Measurements from ENCODE around the gene AFMID.
"Not testable (repeated sequence)": the region's sequence is repeated elsewhere in the genome, so short reads cannot be mapped to it uniquely, and the experiment has no call there.

AFMID gene

DNA sequence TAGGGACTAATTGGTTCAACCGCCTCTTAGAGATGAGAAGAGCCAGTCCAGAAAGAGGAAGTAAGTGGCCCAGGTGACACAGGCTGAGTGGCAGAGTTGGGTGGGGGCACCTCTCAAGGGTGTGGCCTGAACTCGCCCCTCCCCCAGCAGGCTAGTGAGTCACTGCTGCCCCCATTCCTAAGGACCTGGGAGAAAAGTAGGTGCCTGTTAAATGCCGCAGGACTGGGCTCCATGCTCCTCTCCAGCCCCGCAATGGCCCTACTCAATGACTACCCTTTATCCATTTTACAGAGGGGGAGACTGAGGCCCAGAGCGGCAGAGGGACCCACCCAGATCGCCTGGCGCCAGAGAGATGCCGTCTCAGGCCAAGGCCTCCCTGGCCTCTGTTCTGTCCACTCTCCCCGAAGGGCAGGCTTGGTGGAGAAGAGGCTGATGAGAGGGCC is 52.3 kb downstream of the AFMID start:
- no peak for FAIRE-seq

DNA sequence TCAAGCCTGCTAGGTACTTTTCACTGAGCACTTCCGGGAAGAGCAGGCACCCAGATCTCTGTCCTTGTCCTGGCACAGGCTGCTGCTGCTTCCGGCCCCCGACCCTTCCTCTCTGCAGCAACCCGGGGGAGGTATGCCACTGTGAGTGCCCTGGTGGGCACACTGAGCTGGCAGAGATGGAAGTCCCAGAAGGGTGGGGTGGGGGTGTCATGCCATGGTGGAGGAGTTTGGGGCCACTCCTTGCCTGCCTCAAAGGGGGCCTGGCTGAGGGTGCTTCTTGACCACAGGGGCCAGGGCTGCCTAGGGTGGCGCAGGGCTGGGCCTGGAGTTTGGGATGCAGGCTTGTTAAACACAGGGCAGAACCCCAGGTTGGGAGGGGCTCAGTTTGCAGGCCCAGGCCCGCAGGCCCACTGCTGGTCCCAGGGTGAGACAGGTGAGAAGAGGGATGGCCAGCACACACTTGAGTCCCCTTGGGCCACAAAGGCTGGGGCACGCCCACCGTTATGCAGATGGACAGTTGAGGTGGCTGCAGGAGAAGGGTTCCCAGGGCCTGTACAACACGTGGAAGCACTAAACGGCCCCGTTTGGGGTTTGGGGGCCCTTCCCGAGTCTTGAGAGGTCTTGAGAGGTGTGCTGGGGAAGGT is 53.0 kb downstream of the AFMID start:
- FAIRE-seq, result no peak

DNA sequence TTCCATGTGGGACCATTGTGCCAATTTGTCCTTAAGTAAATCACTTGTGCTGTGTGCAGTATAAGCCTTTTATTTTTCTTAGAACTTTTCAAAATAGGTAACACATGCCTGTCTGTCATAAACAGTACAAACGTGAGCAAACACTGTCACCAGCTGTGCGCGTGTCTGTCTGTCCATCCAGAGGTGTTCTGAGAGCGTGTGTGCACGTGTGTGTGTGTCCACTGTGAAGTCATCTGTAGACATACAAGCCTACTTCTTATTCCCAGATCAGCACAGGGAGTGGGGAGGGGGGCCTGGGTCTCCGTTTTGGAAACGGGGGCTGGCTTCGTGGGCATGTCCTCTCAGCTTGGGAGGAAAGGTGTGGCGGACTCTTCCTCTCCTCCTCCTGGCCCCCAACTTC is 53.7 kb downstream of the AFMID start:
- no peak for FAIRE-seq

DNA sequence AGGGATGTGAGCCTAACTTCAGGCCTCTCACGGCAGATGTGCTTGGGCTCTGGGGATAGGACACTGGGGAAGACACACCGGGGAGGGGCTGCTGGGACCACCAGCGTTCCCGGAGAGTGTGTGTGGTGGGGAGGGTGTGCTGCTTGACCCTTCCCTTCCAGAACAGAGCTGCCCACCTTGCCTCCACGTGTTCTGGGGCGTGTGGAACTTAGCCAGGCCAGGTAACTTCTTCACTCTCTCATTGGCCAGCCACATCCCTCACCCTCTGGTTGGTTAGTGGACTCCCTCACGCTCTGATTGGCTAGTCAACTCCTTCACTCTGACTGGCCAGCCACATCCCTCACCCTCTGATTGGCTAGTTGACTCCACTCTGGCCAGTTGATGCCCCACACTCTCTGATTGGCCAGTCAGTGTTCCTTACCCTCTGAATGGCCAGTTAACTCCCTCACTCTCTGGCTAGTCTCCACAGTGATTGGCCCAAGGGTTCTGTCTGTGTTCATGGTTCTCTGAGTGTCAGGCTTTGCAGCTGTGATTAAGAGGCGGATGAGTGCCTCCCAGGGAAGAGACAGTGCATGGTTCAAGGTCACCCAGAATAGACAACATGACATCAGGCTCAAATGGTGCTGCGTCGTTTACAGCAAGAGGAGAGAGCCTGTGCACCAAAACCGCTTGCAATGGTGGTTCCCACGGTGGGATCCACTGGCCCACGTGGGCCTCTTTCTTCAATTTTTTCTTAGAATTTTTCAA is 54.3 kb downstream of the AFMID start:
- FAIRE-seq, result no peak

DNA sequence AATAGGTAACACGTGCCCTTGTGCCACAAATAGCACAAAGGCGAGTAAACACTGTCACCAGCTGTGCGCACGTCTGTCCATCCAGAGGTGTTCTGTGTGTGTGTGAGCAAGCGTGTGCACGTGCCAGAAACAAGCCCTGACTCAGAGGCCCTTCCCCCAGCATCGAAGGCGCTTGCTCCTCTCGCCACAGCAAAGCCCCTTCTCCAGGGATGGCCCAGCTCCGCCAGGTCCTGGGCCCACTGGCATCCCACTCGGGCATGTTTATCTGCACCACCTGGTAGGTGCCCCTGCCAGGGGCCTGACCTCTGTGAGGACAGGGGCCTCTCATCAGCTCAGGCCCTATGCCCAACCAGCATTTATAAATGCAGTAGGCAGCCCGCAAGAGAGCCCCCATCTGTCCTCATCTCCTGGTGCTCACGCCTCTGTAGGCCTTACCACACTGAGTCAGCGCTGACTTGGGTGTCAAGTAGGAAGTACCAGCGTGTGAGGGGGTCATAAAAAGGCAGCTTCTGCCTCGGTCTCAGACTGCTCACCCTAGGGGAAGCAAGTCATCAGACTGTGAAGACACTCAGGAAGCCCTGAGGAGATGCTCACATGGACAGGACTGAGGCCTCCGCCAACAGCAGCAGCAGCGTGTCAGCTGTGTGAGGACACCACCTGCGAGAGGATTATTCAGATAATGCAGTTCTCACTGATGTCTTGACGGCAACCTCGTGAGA is 55.0 kb downstream of the AFMID start:
- FAIRE-seq, result no peak

DNA sequence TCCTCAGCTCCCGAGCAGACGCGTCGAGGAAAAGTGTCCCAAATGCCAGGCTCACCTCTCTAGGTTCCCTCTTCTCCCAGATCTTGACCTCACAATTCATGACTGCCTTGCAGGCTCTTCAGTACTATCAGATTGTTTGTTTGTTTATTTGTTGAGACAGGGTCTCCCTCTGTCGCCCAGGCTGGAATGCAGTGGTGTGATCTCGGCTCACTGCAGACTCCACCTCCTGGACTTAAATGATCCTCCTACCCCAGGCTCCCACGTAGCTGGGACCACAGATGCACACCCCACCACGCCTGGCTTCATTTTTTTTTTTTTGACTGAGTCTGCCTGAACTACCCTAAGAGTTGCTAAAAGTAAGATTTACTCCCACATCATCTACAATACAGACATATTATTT is 60.1 kb downstream of the AFMID start:
- FAIRE-seq, result no peak

DNA sequence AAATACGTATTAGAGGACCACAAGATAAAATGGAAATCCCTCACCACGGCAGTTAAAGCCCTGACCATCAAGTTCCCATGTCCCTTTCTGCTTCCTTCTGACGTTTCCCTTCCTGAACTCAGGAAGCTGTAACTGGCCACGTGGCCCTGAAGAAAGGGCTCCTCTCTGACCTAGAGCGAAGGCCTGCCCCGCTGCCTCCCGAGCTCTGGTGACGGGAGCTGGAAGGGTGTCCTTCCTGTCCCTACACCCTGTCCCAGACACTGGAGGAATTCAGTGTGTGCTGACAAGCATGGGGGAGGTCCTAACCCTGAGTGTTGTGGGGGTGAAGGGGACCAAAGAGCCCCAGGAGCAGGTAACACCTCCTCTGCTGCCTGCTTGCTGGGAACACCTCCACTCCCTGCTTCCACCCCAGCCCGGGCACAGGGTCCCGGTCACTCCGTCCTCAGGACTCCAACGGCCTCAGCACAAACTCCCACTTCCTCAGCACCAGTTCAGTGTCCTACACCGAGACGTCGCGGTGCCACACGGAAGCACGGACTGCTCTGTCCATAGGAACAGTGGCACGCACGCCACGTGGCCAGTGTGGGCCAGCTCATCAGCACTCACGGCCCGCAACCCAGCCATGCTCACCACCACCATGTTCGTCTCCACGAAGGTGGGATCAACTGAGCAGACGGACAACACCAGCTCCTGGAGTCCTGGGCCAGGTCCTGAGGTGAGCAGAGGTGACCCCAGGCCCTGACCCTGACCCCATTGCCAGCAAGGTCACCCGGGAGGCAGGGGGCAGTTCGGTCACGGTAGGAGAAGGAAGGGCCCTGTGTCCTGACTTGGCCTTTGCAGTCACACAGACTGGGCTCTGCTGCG is 61.1 kb downstream of the AFMID start:
- FAIRE-seq, result no peak

DNA sequence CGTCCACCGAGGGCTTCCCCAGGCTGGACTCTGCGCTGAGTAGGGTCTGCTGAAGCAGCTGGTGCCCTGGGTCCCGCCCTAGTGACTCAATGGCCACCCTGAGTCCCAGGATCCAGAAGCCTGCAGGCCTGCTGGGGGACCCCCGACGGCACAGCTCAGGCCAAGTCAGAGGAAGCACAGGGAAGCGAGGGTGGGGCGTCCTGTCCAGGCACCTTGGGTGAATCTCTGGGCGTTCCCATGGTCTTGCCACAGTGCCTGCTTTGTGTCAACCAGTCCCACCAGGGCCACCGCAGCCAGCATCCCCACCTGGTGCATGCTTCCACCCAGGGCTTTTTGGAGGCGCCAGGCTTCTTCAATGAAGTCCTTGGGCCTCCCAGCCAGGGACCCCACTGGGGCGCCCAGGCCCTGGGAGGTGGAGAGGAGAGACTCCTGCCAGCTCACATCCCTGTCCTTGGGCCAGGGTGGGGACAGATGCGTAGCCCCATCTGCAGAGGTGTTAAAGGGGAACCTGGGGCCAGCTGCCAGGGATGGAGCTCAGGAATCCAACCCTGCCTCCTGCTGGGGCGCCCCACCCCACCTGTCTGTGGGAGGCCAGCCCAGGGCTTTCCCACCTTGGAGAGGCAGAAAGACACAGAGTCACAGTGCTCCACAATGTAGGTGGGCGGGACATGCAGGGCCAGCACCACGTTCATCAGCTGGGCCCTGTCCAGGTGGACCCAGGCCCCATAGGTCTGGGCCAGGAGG is 62.1 kb downstream of the AFMID start:
- no peak for FAIRE-seq

DNA sequence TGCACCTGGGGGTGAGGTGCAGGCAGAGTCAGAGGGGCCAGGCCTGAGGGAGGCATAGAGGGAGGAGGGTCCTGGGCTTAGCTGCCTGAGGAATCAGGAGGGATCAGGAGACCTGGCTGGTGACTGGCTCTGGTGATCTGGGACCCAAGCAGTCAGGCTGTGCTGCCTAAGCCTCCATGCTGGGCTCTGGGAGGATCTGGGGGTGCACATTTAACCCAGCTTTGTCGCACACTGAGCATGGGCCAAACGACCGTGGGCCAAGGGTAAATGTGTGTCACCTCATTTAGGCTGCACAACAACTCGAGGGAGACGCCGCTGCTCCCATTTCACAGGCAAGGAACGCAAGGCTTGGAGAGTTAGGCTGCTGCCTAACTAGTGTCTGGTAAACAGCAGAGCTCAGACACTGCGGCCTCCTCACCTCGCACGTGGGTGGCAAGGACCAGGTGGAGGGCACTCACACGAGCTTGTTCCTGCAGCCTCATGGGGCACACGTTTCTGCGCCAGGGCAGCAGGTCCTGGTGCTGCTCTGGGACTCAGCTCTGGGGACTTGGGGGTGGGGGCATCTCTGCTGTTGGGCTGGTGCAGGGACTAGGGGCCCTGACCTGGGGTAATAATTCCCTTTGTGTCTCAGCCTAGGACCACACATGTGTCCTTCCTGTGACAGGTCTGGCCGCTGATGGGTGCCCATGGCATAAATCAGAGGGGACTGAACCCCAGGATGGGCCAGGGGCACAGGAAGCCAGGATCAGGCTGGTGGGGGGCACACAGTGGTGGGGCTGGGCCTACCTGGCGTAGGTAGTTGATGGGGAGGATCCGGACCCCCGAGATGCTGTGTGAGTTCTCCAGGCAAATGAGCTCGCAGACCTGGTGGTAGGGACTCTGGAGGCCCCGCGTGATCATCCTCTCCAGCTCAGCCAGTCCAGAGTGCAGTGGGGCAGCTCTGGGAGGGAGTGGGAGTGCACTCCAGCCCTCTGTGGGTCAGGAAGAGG is 63.0 kb downstream of the AFMID start:
- no peak for FAIRE-seq

DNA sequence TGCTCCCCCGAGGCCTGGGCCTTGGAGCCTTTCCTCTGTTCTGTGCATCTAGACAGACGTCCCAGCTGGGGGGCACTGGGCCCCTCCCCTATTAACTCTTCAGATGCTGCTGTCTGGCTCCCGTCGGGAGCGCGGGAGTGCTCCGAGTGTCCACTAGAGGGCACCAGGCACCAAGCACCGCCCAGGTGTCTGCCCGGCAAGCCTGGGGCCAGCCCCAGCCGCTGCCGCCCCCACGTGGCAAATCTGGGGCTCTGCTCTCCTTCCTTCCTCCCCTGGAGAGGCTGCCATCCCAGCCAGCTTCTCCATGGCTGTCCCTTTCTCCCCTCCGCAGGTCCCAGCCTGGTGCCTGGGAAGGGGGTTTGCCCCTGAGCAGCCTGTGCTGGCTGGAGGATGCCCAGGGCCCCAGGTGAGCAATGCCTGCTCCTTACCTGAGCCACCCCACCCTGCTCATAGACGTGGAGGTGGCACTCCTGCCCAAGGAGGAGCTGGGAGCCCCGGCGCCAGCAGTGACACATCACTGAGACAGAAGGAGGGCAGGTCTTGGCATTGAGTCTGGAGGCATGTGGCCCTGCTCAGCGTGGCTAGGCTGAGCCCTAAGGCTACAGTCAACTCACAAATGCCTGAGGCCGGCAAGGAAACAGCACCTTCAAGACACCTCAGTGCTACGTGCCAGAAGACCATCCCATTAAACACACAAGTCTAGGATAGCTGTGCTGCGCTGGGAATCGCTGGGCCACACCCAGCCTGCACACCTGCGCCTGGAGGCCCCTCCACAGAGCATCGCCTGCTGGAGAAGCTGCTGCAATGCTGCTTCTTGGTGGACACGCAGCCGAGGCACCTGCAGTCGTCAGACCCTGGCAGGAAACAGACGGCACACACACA is 64.0 kb downstream of the AFMID start:
- FAIRE-seq, result no peak

DNA sequence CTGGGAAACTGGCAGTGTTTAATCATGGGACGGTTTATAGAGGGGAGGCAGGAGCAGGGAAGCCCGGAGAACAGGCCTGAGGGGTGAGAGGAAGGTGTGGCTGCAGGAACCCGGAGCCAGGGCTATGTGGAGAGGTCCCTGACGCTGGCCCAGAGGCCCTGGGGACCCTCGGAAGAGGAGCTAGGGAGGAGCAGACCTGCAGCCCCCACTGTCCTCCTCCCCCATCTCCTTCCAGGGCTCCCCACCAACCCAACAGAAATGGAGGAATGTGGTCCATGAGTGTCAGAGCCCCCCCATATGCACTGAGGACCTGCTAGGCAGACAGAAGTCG is 64.6 kb downstream of the AFMID start:
- FAIRE-seq, result no peak

DNA sequence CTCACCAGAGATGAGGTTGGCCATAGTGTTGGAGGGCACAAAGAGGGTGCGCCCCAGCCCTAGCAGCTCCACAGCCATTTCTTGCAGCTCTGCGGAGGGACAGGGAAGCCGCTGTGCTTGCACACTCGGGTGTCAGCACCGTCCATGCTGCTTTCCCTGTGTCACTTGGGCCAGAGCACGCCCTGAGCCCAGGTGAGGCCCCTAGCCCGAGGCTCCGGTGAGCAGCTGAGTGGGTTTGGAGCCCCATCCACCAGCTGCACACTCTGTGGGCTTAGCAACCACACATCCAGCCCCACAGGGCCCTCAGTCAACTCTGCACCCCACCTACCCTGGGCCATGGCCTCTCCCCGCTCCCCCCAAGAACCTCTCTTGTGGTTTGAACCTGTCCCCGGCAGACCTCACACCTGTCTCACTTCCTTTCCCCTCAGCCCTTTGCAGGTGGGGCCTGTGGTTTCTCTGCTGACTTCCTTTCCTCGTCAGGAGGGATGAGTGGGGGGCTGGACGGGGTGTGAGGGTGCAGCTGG is 65.0 kb downstream of the AFMID start:
- no peak for FAIRE-seq

DNA sequence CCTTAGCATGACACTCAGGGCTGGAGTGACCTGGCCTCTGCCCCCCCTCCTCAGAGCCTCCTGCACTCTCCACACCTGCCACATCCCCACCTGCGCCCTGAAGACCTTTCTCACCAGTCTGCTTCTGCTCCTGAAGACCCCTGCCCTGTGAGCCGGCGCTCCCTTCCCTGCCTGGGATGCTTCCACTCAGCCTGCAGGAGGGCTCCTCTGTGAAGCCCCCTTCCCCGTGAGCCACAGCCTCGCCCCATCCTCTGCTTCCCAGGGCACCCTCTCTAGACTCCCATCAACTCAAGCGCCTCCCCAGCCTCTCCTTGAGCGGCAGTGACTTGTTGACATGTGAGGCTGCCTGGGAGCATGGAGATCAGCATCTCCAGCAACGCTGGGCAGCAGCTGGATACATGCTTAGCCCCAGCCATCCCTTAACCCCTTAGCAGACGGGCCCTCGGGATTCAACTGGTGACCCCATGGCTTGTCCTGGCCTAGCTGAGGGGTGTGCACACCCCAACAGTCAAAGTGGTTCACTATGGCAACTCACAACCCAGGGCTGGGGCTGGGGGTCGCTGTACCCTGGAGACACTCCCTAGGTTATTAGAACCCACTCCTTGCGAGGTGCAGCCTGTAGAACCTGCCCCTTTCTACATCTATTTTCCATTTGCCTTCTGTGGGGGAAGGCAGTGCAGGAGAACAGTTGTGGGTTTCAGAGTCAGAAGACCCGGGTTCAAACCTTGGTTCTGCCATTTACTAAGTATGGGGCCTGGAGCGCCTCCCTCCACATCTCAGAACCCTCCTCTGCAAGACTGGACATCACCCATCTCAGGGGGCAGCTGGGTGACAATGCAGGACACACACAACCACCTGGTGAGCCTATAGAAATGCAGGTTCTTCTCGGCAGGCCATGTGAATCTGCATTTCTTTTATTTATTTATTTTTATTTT is 65.8 kb downstream of the AFMID start:
- FAIRE-seq, result no peak

DNA sequence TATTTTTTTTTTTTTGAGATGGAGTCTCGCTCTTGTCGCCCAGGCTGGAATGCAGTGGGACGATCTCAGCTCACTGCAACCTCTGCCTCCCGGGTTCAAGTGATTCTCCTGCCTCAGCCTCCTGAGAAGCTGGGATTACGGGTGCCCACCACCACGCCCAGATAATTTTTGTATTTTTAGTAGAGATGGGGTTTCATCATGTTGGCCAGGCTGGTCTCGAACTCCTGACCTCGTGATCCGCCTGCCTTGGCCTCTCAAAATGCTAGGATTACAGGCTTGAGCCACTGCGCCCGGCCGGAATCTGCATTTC is 66.4 kb downstream of the AFMID start:
- not testable (repeated sequence) for FAIRE-seq

DNA sequence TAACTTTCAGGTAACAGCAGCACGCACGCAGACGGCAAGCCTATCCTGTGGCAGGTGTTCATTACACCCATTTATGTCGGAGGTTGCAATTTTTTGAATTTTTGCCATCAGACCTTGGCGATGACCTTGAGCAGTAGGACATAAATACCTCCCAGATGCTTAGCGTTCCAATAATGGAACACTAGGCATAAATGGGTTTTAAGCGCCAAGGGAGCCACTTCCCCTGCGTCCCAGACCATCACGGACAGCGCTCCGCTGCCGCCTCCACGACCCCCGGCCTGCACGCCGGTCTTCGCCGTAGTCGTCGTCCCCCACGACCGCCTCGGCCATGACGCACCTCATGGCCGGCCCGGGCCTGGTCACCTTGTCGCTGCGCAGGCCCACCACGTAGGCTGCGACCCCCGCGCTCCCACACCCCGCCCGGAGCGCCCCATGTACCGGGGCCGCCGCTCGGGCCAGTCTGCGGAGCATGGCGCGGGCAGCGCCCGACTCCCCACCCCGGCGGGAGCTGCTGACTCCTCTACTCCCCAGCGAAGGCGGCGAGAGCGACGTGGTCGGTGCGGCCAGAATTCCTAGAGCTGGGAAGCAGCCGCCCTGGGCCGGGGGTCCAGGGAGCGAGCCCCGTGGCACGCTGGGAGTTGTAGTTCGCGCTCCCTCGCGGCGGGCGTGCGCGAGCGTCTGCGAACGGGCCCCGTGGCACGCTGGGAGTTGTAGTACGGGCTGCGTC is 66.9 kb downstream of the AFMID start:
- FAIRE-seq, result no peak

DNA sequence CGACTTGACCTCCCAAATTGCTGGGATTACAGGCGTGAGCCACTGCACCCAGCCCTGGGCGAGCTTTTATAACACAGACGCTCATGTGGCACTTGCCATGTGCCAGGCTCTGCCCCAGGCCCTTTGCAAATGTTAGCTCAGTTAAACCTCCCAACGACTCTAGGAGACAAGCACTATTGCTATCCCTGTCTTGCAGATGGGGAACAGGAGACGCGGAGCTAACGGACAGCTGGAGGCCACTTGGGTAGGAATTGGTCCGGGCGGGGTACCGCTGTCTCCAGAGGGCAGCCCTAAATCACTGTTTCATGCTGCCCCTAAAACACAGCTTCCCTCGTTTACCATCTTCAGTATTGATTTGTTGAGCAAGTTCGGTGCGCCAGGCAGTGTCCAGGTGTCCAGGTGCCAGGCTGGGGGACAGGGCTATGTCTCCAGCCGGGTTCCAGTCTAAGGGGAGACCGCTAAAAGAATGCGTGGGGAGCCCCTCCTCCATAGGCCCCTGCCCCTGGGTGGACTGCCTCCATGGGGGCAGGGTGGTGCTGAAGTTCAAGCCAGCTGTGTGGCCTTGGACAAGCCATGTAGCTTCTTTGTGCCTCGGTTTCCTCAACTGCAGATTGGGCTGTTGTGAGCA is 68.0 kb downstream of the AFMID start:
- no peak for FAIRE-seq

DNA sequence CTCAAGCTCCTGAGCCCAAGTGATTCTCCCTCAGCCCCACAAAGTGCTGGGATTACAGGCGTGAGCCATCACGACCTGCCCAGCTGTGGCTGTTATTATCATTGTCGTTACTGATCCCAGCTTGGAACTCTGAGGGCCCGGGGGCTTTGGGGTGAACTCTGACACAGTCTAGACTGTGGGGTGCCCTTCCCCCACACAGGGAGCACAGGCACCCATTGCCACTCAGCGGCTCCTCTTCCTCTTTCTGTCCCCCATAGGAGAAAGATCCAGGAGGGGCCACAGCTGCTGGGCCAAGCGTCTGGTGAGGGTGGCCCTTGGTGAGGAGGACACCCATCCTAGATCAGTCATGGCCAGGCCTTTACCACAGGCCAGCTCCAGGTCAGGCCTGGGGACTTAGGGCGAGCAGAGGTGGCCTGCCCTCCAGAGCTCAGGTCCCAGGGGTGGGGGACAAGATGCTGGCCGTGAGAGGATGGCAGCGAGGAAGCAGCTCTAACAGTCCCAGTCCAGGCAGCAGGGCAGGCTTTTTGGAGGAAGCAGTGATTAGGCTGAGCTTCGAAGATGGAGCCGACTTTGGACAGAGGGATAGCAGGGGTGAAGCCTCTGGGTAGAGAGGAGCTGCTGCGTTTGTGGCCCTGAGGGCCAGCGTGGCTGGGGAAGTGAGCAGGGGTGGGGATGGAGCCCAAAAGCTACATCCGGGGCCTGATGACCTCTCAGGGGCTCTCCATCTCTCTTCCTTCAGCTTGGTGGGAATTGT is 69.0 kb downstream of the AFMID start:
- no peak for FAIRE-seq

Data from colon (tissue), 2 donors.